IPS DF 6.9 (cell line): ENCODE results near the gene GRID1.

Source experiments
- DNase-seq: peaks from one replicate; pipeline ENCODE4 v3.0.0-alpha.2; 2013; ENCODE audit warnings: low read depth, low spot score
- H3K27ac ChIP-seq: one replicate; pipeline ENCODE4 v1.5.1; 2013; ENCODE audit warnings: low read length, control low read depth
- H3K27me3 ChIP-seq: 2 replicates; pipeline ENCODE4 v1.6.1; 2013; ENCODE audit warnings: mild to moderate bottlenecking, low read length; ENCODE audit not compliant: control insufficient read depth, insufficient read depth
- H3K36me3 ChIP-seq: 2 replicates; pipeline ENCODE4 v1.6.1; 2013; ENCODE audit warnings: low read length; ENCODE audit not compliant: control insufficient read depth, insufficient read depth
- H3K4me1 ChIP-seq: 2 replicates; pipeline ENCODE4 v1.6.1; 2013; ENCODE audit warnings: low read length; ENCODE audit not compliant: control insufficient read depth, insufficient read depth
- H3K4me3 ChIP-seq: 2 replicates; pipeline ENCODE4 v1.5.1; 2013; ENCODE audit warnings: mild to moderate bottlenecking, low read length
- H3K9me3 ChIP-seq: 2 replicates; pipeline ENCODE4 v1.6.1; 2013; ENCODE audit warnings: low read length, inconsistent platforms; ENCODE audit not compliant: control insufficient read depth, insufficient read depth
- WGBS: extraction: QIAGEN DNeasy Blood & Tissue Kit; methylation state at CpG from one replicate; pipeline ENCODE4 v1.1.7; 2013; ENCODE audit warnings: mixed read lengths, missing lambda C conversion rate; ENCODE audit not compliant: insufficient read length, insufficient coverage; 5-methylcytosine and 5-hydroxymethylcytosine counted together

Gene GRID1

GRCh38 chr10:86017841-86018734 lies 348.5 kb downstream of the GRID1 start:
- no peak for DNase-seq
- no peak overlapping the region for H3K4me3 ChIP-seq
- no CpG with 5 or more reads among the region's 13 CpGs for WGBS
- no peaks in the 10 kb centered on the region for H3K27me3 ChIP-seq
- H3K9me3 ChIP-seq: no peaks in the 10 kb centered on the region
- H3K36me3 ChIP-seq: no peaks in the 10 kb centered on the region
- H3K27ac ChIP-seq: no peak overlapping the region
- no peaks in the 10 kb centered on the region for H3K4me1 ChIP-seq

DNA sequence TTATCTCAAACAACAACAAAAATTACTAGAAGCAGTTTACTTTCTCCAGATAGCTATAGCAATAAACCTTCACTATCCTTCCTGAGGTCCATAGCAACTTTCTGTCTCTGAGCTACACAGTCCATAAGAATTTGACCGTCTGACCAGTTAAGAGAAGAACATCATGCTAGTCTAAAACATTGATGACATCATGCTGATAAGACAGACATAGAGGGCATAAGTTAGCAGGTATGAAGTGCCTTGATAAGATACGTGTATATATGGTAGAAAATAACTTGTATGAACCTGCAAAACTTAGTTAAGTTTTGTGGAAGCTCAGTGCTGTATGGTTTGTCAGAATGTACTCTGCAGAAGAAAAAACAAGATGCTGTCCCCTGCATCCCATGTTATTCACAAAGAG lies 353.0 kb downstream of the GRID1 start:
- Histone ChIP-seq H3K36me3 (no peaks in the 10 kb centered on the region), H3K9me3 (no peaks in the 10 kb centered on the region), H3K4me3 (no peak overlapping the region), H3K27ac (no peak overlapping the region), H3K27me3 (no peaks in the 10 kb centered on the region), H3K4me1 (no peaks in the 10 kb centered on the region)
- no CpG with 5 or more reads among the region's 2 CpGs for WGBS
- DNase-seq: no peak

GRCh38 chr10:86007171-86007570 lies 359.4 kb downstream of the GRID1 start:
- Histone ChIP-seq H3K27me3 (no peaks in the 10 kb centered on the region), H3K9me3 (no peaks in the 10 kb centered on the region), H3K36me3 (no peaks in the 10 kb centered on the region), H3K4me1 (no peaks in the 10 kb centered on the region), H3K4me3 (no peak overlapping the region), H3K27ac (no peak overlapping the region)
- no CpG with 5 or more reads among the region's 6 CpGs for WGBS
- no peak for DNase-seq

GRCh38 chr10:86004337-86004736 lies 362.3 kb downstream of the GRID1 start:
- WGBS: no CpG with 5 or more reads among the region's 1 CpG
- H3K4me1 ChIP-seq: no peaks in the 10 kb centered on the region
- no peaks in the 10 kb centered on the region for H3K36me3 ChIP-seq
- no peaks in the 10 kb centered on the region for H3K27me3 ChIP-seq
- H3K9me3 ChIP-seq: no peaks in the 10 kb centered on the region
- H3K27ac ChIP-seq: no peak overlapping the region
- H3K4me3 ChIP-seq: no peak overlapping the region
- DNase-seq: no peak

- Histone ChIP-seq H3K36me3 (no peaks in the 10 kb centered on the region), H3K9me3 (no peaks in the 10 kb centered on the region), H3K27ac (no peak overlapping the region), H3K4me3 (no peak overlapping the region), H3K4me1 (no peaks in the 10 kb centered on the region), H3K27me3 (no peaks in the 10 kb centered on the region)
- no CpG with 5 or more reads among the region's 3 CpGs for WGBS
- no peak for DNase-seq
Measured at GRCh38 chr10:86003201-86003621, 363.4 kb downstream of the GRID1 start.

- Histone ChIP-seq H3K27me3 (no peaks in the 10 kb centered on the region), H3K36me3 (no peaks in the 10 kb centered on the region), H3K4me3 (no peak overlapping the region), H3K9me3 (no peaks in the 10 kb centered on the region), H3K27ac (no peak overlapping the region), H3K4me1 (no peaks in the 10 kb centered on the region)
- no CpG with 5 or more reads among the region's 2 CpGs for WGBS
- DNase-seq: no peak
Measured at GRCh38 chr10:86001521-86001920, 365.1 kb downstream of the GRID1 start.

GRCh38 chr10:85997544-85997943 lies 369.1 kb downstream of the GRID1 start:
- Histone ChIP-seq H3K4me1 (no peaks in the 10 kb centered on the region), H3K36me3 (no peaks in the 10 kb centered on the region), H3K4me3 (no peak overlapping the region), H3K9me3 (no peaks in the 10 kb centered on the region), H3K27me3 (no peaks in the 10 kb centered on the region), H3K27ac (no peak overlapping the region)
- no peak for DNase-seq
- no CpG with 5 or more reads among the region's 3 CpGs for WGBS

GRCh38 chr10:85995791-85996190 lies 370.8 kb downstream of the GRID1 start:
- Histone ChIP-seq H3K36me3 (no peaks in the 10 kb centered on the region), H3K4me3 (no peak overlapping the region), H3K4me1 (no peaks in the 10 kb centered on the region), H3K9me3 (no peaks in the 10 kb centered on the region), H3K27me3 (no peaks in the 10 kb centered on the region), H3K27ac (no peak overlapping the region)
- WGBS: no CpG with 5 or more reads among the region's 3 CpGs
- DNase-seq: no peak

DNA sequence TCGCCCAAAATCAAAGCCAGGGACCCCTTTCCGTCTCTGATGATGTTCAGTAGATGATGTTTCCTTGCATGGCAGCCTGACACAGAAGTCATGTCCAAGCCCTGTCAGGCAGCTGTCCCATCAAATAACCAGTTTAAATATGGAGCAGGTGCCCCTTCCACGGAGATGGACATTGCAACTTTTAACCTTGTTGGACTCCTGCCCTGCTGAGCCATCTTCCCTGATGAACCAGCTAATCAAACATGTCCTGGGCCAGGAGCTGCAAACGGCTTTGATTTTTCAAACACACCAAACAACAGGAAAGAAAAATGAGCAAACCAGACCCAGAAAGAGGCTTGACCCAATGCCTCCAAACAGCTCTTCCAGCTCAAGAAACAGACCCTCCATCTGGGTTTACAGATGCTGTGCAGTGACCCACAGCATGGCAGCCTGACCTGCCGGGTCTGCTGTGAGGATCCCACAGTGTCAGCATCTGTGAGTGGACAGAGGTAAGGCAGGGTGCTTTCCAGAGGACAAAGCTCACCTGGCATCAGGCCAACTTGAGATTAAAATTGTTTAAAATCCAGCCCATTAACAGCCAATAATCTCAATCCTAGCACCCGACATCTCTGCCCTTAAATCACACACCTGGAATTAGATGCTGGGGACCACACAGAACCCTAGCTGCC lies 372.6 kb downstream of the GRID1 start:
- Histone ChIP-seq H3K4me3 (no peak overlapping the region), H3K4me1 (no peaks in the 10 kb centered on the region), H3K27me3 (no peaks in the 10 kb centered on the region), H3K27ac (no peak overlapping the region), H3K9me3 (no peaks in the 10 kb centered on the region), H3K36me3 (no peaks in the 10 kb centered on the region)
- no CpG with 5 or more reads among the region's 6 CpGs for WGBS
- DNase-seq: no peak

DNA sequence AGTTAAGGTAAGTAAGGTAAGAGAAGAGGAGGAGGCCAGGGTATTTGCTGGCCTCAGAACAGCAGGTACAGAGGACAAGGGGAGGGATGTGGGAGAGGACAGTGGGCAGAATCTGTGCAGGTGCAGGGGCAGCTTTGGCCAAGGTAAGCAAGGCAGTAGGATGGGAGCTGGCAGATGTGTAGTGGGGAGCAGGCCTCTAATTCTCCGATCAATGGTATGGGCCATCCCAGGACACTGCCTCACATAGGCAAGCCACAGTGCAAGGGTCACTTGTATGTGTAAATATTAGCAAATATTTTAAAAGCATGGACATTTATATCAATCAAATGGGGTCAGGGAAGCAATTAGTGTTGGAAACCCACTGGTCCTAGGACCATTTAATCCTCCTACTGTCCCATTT lies 373.5 kb downstream of the GRID1 start:
- Histone ChIP-seq H3K9me3 (no peaks in the 10 kb centered on the region), H3K27me3 (no peaks in the 10 kb centered on the region), H3K4me1 (no peaks in the 10 kb centered on the region), H3K27ac (no peak overlapping the region), H3K36me3 (no peaks in the 10 kb centered on the region), H3K4me3 (no peak overlapping the region)
- DNase-seq: no peak
- no CpG with 5 or more reads among the region's 1 CpG for WGBS
